Ovary (tissue), 9 donors: ENCODE data around the gene DPAGT1. TPM values are rescaled to one million over a fixed set of nuclear protein-coding genes. Genes with fewer than 3 reads are reported as not detected.

Experiments
- DNase-seq, 5 donors: peaks; one replicate each; pipeline ENCODE4 v3.0.0-alpha.2; 2019 to 2020
- H3K27ac ChIP-seq, 2 donors: fragments of 200-600 bp; one replicate each; pipeline versions ENCODE4 v1.5.1 to v1.8.0; 2019 to 2022
- H3K27me3 ChIP-seq: fragments of 200-600 bp; one replicate; pipeline ENCODE4 v1.8.0; 2022
- H3K36me3 ChIP-seq: fragments of 200-600 bp; sonication (generic); one replicate; pipeline ENCODE4 v1.5.1; 2019
- H3K4me1 ChIP-seq: one replicate; pipeline ENCODE4 v1.8.1; 2013; ENCODE audit warnings: mild to moderate bottlenecking, moderate library complexity; ENCODE audit not compliant: insufficient read depth
- H3K4me3 ChIP-seq: fragments of 200-600 bp; sonication (generic); one replicate; pipeline ENCODE4 v1.5.1; 2017
- H3K9me3 ChIP-seq, 2 donors: fragments of 200-600 bp in 1 of 2; sonication (generic) in 1 of 2; one replicate each; pipeline versions ENCODE4 v1.5.1 to v1.8.1; 2013 to 2019; ENCODE audit warnings: mild to moderate bottlenecking in 1 of 2, moderate library complexity in 1 of 2
- EP300 ChIP-seq: sonication (generic); formaldehyde crosslinking; IDR thresholded peaks from one replicate; pipeline ENCODE4 v1.6.1; 2017; ENCODE audit warnings: antibody characterized with exemption
- POLR2A ChIP-seq: fragments of 450-650 bp; IDR thresholded peaks from one replicate; pipeline ENCODE4 v1.6.1; 2017; ENCODE audit warnings: antibody characterized with exemption, mild to moderate bottlenecking, moderate library complexity
- WGBS, 3 donors: extraction: QIAGEN DNeasy Blood & Tissue Kit in 1 of 3; methylation state at CpG; one replicate each; pipeline versions ENCODE4 v1.1.5 to v1.1.7; 2013 to 2017; 5-methylcytosine and 5-hydroxymethylcytosine counted together
- intact Hi-C, 4 donors: fragments of 100-400 bp; cut with DNase I; formaldehyde crosslinking; loops; one replicate each; pipeline versions ENCODE4 v1.11.0 to v1.15.1; 2022 to 2023
- polyA plus RNA-seq, 2 donors: library from polyadenylated mRNA; stranded (reverse); fragments of 200-250 nt in 1 of 2; fragments of 350-450 nt in 1 of 2; fragmentation: Illumina TruSeq in 1 of 2; extraction: RNeasy Lipid Tissue Mini Kit (QIAGEN cat#74804) in 1 of 2; gene quantifications; one replicate each; pipeline ENCODE4 v1.2.3, GENCODE V29; 2013 to 2014
- total RNA-seq, 7 donors: library from RNA; depleted of rRNA in 2 of 7; stranded (reverse); fragments of >200 nt in 2 of 7; fragmentation: NEBNext Ultra II Directional in 3 of 7; extraction: Animal tissue kit (Norgen Biotek cat#: 25700) in 3 of 7; gene quantifications; one replicate each; pipeline versions ENCODE4 v1.1.0 to v1.2.4, GENCODE V29; 2016 to 2023
- TF ChIP-seq, protein P1 (sequence below), 3 donors: fragments of 450-650 bp in 2 of 3; fragments of 200-600 bp in 1 of 3; IDR thresholded peaks; one replicate each; pipeline versions ENCODE4 v1.5.1 to v1.8.0; 2016 to 2022; ENCODE audit warnings: antibody characterized with exemption in 3 of 3, mild to moderate bottlenecking in 1 of 3
- donor health status: DM: no; HTN: no; CAD: no; lungs with moderate emphysema.
- donor health status: DM: no; HTN: no; CAD: no.
- donor health status: Bipolar disorder and iron deficiency.
- donor health status: DM: yes; HTN: yes; CAD: no.
- donor health status: DM: no; HTN: no; CAD: no.
- donor health status: DM: yes; HTN: yes; CAD: no.

Gene DPAGT1
- total and polyA plus RNA-seq, 9 donors, result 14.1 to 61.4 (median 24.4) TPM

DNA sequence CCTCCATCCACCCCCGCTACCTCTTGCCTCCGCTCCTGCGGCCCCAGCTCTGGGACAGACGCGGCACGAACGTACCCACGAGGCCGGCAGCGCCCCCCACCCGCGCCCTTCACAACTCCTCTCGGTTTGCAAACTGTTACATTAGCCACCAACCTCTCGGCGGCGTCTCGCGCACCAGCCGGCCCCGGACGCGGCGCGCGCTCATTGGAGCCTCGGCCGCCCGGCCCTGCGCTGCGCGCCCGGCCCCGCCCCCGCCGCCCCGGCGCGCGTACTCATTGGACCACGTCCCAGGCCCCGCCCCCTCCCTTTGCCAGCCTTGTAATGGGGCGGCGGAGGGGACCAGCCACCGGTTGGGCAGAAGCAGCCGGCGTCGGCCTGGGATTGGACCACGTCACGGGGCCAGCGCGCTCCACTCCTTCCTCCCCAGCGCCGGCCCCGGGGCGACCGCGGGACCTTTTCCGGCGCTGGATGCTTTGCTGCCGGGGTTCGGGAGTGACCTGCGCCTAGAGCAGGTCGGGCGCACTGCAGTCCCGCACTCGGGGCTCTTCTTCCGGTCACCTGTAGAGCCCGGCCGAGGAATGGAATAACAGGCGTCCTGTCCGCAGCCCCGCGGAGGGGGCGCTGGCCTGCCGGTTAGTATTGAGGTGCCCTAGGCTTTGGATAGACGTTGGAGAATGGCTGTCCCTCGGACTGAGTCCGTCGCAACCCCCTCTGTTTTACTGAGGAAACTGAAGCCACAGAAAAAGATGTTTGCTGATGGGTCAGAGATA is 44.5 kb downstream of the DPAGT1 start, which contains the start of gene HYOU1:
TSS of gene HYOU1 (minus strand) at position 206 of the 770 bp plus-strand sequence. CDS start 1,045 bp downstream, outside the sequence.
- peak within 1 kb of the TSS; percentile 34 to 67 for H3K27ac ChIP-seq
- no peaks in the 10 kb centered on the region for H3K9me3 ChIP-seq
- 1% methylated on average over 55 to 79 of the region's 79 CpGs for WGBS, 3 donors
- no peaks in the 10 kb centered on the region for H3K27me3 ChIP-seq
- peak; percentile 97 to 99 (median 98) for DNase-seq
- H3K4me1 ChIP-seq, result peaks cover 4% of the 10 kb centered on the region
- H3K4me3 ChIP-seq, result peak within 1 kb of the TSS; percentile 73
- intact Hi-C loops, result no loop called here
- TF ChIP-seq, protein P1, sequence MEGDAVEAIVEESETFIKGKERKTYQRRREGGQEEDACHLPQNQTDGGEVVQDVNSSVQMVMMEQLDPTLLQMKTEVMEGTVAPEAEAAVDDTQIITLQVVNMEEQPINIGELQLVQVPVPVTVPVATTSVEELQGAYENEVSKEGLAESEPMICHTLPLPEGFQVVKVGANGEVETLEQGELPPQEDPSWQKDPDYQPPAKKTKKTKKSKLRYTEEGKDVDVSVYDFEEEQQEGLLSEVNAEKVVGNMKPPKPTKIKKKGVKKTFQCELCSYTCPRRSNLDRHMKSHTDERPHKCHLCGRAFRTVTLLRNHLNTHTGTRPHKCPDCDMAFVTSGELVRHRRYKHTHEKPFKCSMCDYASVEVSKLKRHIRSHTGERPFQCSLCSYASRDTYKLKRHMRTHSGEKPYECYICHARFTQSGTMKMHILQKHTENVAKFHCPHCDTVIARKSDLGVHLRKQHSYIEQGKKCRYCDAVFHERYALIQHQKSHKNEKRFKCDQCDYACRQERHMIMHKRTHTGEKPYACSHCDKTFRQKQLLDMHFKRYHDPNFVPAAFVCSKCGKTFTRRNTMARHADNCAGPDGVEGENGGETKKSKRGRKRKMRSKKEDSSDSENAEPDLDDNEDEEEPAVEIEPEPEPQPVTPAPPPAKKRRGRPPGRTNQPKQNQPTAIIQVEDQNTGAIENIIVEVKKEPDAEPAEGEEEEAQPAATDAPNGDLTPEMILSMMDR (IDR thresholded peaks at IDR 0.05), result peak in 2 of 3 donors; percentile 37 to 50
- TF ChIP-seq EP300, result no peak
- TF ChIP-seq POLR2A, result peak; percentile 81
- no peaks in the 10 kb centered on the region for H3K36me3 ChIP-seq

DNA sequence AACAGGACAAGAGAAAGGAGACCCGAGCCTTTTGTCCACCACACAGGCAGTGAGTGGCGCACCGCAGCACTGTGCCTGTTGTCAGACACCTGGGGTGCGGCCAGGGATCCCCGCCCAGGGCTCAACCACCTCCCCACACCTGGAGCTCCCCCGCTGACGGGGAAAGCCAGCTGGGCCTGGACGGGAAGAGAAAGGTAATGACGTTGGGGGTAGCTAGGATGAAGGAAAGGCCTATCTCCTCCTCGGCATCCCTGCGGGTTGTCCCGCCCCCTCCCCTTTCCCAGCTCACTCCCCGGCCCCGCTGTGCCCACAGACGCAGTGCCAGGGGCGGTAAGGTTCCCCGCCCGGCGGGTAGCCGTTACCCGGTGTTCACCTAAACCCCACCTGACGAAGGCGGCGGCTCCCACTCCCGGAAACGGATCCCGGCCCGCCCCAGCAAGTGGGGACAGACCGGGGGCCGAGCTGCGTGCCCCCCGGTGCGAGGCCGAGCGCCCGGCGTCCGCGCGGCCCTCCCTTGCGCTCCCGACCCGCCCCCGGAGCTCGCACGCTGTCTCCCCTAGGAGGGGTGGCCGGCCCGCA is 45.1 kb downstream of the DPAGT1 start:
- H3K4me1 ChIP-seq, result peaks cover 4% of the 10 kb centered on the region
- H3K36me3 ChIP-seq, result no peaks in the 10 kb centered on the region
- intact Hi-C loops, result no loop called here
- no peaks in the 10 kb centered on the region for H3K9me3 ChIP-seq
- peak; percentile 24 to 59 (median 56) for DNase-seq
- H3K4me3 ChIP-seq, result peak overlapping the region; percentile 73
- TF ChIP-seq EP300 (no peak), POLR2A (no peak)
- TF ChIP-seq, protein P1 (IDR thresholded peaks at IDR 0.05), result no peak
- peak overlapping the region; percentile 34 to 67 for H3K27ac ChIP-seq
- H3K27me3 ChIP-seq, result no peaks in the 10 kb centered on the region
- 1% methylated on average over 38 to 48 of the region's 48 CpGs for WGBS, 3 donors

DNA sequence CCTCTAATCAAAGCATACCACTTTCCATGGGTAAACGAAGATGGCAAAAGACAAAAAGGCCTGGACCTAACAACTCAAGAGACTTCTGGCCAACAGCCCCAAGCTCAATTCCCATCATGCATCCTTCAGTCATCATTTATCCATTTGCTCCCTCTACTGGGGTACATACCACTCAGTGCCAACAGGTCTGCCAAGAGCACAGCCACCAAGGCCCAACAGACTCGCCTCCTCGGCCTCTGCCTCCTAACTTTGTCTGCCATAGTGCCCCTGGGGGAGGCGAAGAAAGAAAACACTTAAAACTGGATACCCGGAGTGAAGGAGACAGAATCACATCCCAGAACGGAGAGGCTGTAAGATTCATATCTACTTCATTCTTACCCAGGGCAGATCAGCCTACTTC is 45.8 kb downstream of the DPAGT1 start:
- no peaks in the 10 kb centered on the region for H3K9me3 ChIP-seq
- peak overlapping the region in 1 of 2 donors; percentile 34 for H3K27ac ChIP-seq
- TF ChIP-seq POLR2A (no peak), EP300 (no peak)
- TF ChIP-seq, protein P1 (IDR thresholded peaks at IDR 0.05), result no peak
- peak overlapping the region; percentile 73 for H3K4me3 ChIP-seq
- DNase-seq, result no peak
- peaks cover 4% of the 10 kb centered on the region for H3K4me1 ChIP-seq
- H3K36me3 ChIP-seq, result no peaks in the 10 kb centered on the region
- no peaks in the 10 kb centered on the region for H3K27me3 ChIP-seq
- intact Hi-C loops, result no loop called here
- WGBS, 3 donors, result 26 to 39% (median 37%) methylated on average over 6 of the region's 6 CpGs

DNA sequence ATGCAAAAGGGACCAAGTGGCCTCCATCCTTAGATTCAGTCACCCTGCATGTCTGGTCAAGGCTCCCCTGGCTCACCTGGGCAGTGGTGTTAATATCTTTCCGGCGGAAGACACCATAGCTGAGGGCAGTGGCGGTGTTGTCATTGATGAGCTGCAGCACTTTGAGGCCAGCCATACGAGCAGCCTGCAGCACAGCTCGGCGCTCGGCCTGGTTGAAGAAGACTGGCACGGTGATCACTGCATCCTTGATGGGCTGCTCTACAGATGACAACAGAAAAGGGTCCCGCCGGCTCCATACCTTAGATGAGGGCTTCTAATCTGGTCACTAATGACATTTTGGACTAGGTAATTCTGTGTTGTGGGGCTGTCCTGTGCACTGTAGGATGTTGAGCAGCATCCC is 47.2 kb downstream of the DPAGT1 start:
- H3K4me3 ChIP-seq, result no peak overlapping the region
- no peak for DNase-seq
- WGBS, 3 donors, result 93 to 96% (median 96%) methylated on average over 10 of the region's 10 CpGs
- intact Hi-C loops, result no loop called here
- TF ChIP-seq POLR2A, result no peak
- no peak for TF ChIP-seq EP300
- TF ChIP-seq, protein P1 (IDR thresholded peaks at IDR 0.05), result no peak
- H3K4me1 ChIP-seq, result peaks cover 4% of the 10 kb centered on the region
- H3K36me3 ChIP-seq, result no peaks in the 10 kb centered on the region
- no peak overlapping the region for H3K27ac ChIP-seq
- H3K9me3 ChIP-seq, result no peaks in the 10 kb centered on the region
- no peaks in the 10 kb centered on the region for H3K27me3 ChIP-seq
